ENCODE data around the gene VAMP4. TPM values are rescaled to one million over a fixed set of nuclear protein-coding genes. Genes with fewer than 3 reads are reported as not detected.

VAMP4 gene
- total and polyA plus RNA-seq, 10 donors = 7.4 to 21.7 (median 14.8) TPM

- intact Hi-C loops (cut with DNase I; ENCODE audit: low total_unique reads) = loop anchor here (5.0 kb wide), 1 partner anchor 40 kb away; the partner anchor contains the start of gene METTL13
- WGBS, 5 donors = 0 to 3% (median 1%) methylated on average over 14 of the region's 14 CpGs
- DNase-seq = peak; percentile 81
Measured at GRCh38 chr1:171742577-171742922, 685 bp upstream of the VAMP4 start.

GRCh38 chr1:171740987-171741871 is 636 bp downstream of the VAMP4 start:
- H3K4me3 ChIP-seq = peak overlapping the region; percentile 62 to 95 (median 84)
- no peak for DNase-seq
- no peak for TF ChIP-seq POLR2A (IDR thresholded peaks at IDR 0.05)
- TF ChIP-seq CTCF (IDR thresholded peaks at IDR 0.05 in 8 of 11, conservative IDR thresholded peaks at IDR 0.05 in 3 of 11) = peak in 3 of 11 experiments; percentile 1 to 22 (median 11)
- peak overlapping the region; percentile 92 to 99 (median 97) for H3K27ac ChIP-seq
- intact Hi-C loops (cut with DNase I; ENCODE audit: low total_unique reads) = loop anchor here (5.0 kb wide), 1 partner anchor 41 kb away; the partner anchor contains the start of gene METTL13
- H3K4me1 ChIP-seq = peaks cover 30 to 50% (median 39%) of the 10 kb centered on the region in 6 donors
- no peaks in the 10 kb centered on the region for H3K9me3 ChIP-seq
- no peaks in the 10 kb centered on the region for H3K27me3 ChIP-seq (replicated peaks in 1 of 7)
- 1 to 3% (median 2%) methylated on average over 28 of the region's 28 CpGs for WGBS, 5 donors
- H3K36me3 ChIP-seq = peaks cover 0 to 24% (median 13%) of the 10 kb centered on the region in 6 donors

More at GRCh38 chr1:171742577-171742922, 685 bp upstream of the VAMP4 start:
- Histone ChIP-seq H3K36me3 (peaks cover 0 to 11% (median 3%) of the 10 kb centered on the region in 6 donors), H3K4me1 (peaks cover 30 to 50% (median 39%) of the 10 kb centered on the region in 6 donors), H3K4me3 (peak overlapping the region; percentile 62 to 95 (median 84)), H3K27ac (peak overlapping the region; percentile 92 to 99 (median 97)), H3K9me3 (no peaks in the 10 kb centered on the region), H3K27me3 (replicated peaks in 1 of 7) (no peaks in the 10 kb centered on the region)
- no peak for TF ChIP-seq POLR2AphosphoS5 (IDR thresholded peaks at IDR 0.05)
- TF ChIP-seq POLR2A (IDR thresholded peaks at IDR 0.05) = no peak
- no peak for TF ChIP-seq CTCF (IDR thresholded peaks at IDR 0.05 in 8 of 11, conservative IDR thresholded peaks at IDR 0.05 in 3 of 11)

DNA sequence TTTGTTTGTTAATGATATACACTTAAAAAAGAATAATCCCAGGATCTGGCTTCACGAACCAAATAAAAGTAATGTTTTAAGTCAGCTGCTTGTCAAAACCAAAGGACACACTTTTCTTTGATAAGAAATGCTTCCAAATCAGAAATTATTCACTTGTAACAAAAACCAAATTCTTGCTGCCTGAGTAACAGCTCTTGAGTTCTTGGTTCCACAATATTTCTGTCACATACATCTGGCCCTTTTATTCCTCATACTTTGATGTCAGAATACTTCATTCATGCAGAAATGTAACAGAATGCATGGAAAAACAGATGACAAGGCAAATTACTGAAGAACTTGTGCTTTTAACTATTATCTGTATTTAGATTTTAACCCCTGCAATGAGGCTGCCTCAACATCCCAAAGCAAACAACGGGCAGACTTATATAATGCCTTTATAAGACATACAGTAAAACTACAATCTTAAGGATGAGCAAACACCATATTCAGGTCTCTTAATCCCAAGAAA is 1.5 kb downstream of the VAMP4 start:
- Histone ChIP-seq H3K9me3 (no peaks in the 10 kb centered on the region), H3K27ac (peak overlapping the region in 2 of 8 donors; percentile 97 to 99), H3K4me3 (peak overlapping the region in 4 of 8 donors; percentile 82 to 95 (median 87)), H3K4me1 (peaks cover 30 to 50% (median 39%) of the 10 kb centered on the region in 6 donors), H3K27me3 (replicated peaks in 1 of 7) (no peaks in the 10 kb centered on the region), H3K36me3 (peaks cover 0 to 32% (median 20%) of the 10 kb centered on the region in 6 donors)
- intact Hi-C loops (cut with DNase I; ENCODE audit: low total_unique reads) = loop anchor here (5.0 kb wide), 1 partner anchor 42 kb away; the partner anchor contains the start of gene METTL13
- no peak for DNase-seq
- no peak for TF ChIP-seq POLR2AphosphoS5 (IDR thresholded peaks at IDR 0.05)
- TF ChIP-seq POLR2A (IDR thresholded peaks at IDR 0.05) = no peak
- no peak for TF ChIP-seq CTCF (IDR thresholded peaks at IDR 0.05 in 8 of 11, conservative IDR thresholded peaks at IDR 0.05 in 3 of 11)
- 66 to 94% (median 87%) methylated on average over 2 of the region's 2 CpGs for WGBS, 5 donors
